ENCODE results near the gene EPHX1. TPM values are rescaled to one million over a fixed set of nuclear protein-coding genes. Genes with fewer than 3 reads are reported as not detected.

EPHX1 gene
- total and polyA plus RNA-seq, 2 donors (not counting 1 experiment from before 2014, with no cell fraction given), result 0.75 to 4.2 TPM

- H3K36me3 ChIP-seq (replicated peaks in 1 of 2; ENCODE audit: control extremely low read depth in 1 of 2, control insufficient read depth in 1 of 2, extremely low read depth in 1 of 2, insufficient read depth in 2 of 2, low read length in 1 of 2), result peaks cover 0 to 26% of the 10 kb centered on the region in 2 experiments
- H3K4me3 Mint-ChIP-seq, result peak overlapping the region; percentile 32
- no peak for TF ChIP-seq CTCF (IDR thresholded peaks at IDR 0.05)
- no peak for TF ChIP-seq EZH2 (IDR thresholded peaks at IDR 0.05; ENCODE audit: borderline replicate concordance, insufficient read depth, low read depth, low read length, poor library complexity, severe bottlenecking)
- H3K4me1 ChIP-seq (ENCODE audit: control insufficient read depth in 2 of 2, insufficient read depth in 2 of 2, low read length in 2 of 2), result peaks cover 42 to 55% of the 10 kb centered on the region in 2 donors
- H3K27ac Mint-ChIP-seq, result peak overlapping the region; percentile 98
- ATAC-seq (ENCODE audit: low read depth), result no peak
- H3K9ac ChIP-seq (ENCODE audit: low read length), result no peak overlapping the region
- DNase-seq, result no peak
- no peak overlapping the region for H3K4me3 ChIP-seq (ENCODE audit: control extremely low read depth in 1 of 5, extremely low read depth in 1 of 5, insufficient read depth in 1 of 5, low read depth in 2 of 5, low read length in 4 of 5)
- ChIA-PET POLR2A (interaction anchor here (2.4 kb wide), 1 partner anchor 36 kb away, joined by 9 read pairs; the partner anchor contains the start of gene TMEM63A), CTCF (interaction anchor here (0.6 to 2.1 kb wide), 6 partner anchors 11 to 372 kb away, joined by 3 to 6 read pairs (median 4); partner anchors contain the start of genes EPHX1, SRP9 and TMEM63A)
- H3K4me2 ChIP-seq (replicated peaks; ENCODE audit: low read depth, low read length, poor library complexity, severe bottlenecking), result peak overlapping the region; percentile 72
- no peak overlapping the region for H2AFZ ChIP-seq (ENCODE audit: insufficient read depth, low read depth, low read length, poor library complexity, severe bottlenecking)
- no peaks in the 10 kb centered on the region for H3K9me3 Mint-ChIP-seq (ENCODE audit: insufficient read depth)
- peaks cover 6% of the 10 kb centered on the region for H4K20me1 ChIP-seq (ENCODE audit: control insufficient read depth, insufficient read depth, low read length, poor library complexity, severe bottlenecking)
- peaks cover 0 to 7% (median 0%) of the 10 kb centered on the region in 3 donors for H3K9me3 ChIP-seq (ENCODE audit: control extremely low read depth in 1 of 3, control insufficient read depth in 2 of 3, insufficient read depth in 1 of 3, low read length in 2 of 3)
- H3K27me3 Mint-ChIP-seq, result no peaks in the 10 kb centered on the region
- peaks cover 52% of the 10 kb centered on the region for H3K4me1 Mint-ChIP-seq
- no peaks in the 10 kb centered on the region for H3K79me2 ChIP-seq (ENCODE audit: control insufficient read depth, insufficient read depth, low read length)
- H3K27me3 ChIP-seq (replicated peaks in 1 of 4; ENCODE audit: control extremely low read depth in 1 of 4, control insufficient read depth in 3 of 4, insufficient read depth in 4 of 4, low read length in 3 of 4), result no peaks in the 10 kb centered on the region
- intact Hi-C loops (cut with micrococcal nuclease), result loop anchor here (5.0 kb wide), 3 partner anchors 131 to 419 kb away; partner anchors contain the start of gene LBR
- H3K27ac ChIP-seq (ENCODE audit: low read length in 2 of 2), result peak overlapping the region; percentile 68 to 87
- 98% methylated on average over 16 of the region's 20 CpGs for WGBS (ENCODE audit: insufficient coverage)
Measured at GRCh38 chr1:225846331-225847310, 36.7 kb downstream of the EPHX1 start.
